ENCODE measurements around the gene TLX2. TPM values are rescaled to one million over a fixed set of nuclear protein-coding genes. Genes with fewer than 3 reads are reported as not detected.

Gene TLX2
- total and polyA plus RNA-seq, 2 of the 8 experiments (the other 6 are each of a cell fraction or from before 2014, with no cell fraction given), result 0.06 to 0.17 TPM

DNA sequence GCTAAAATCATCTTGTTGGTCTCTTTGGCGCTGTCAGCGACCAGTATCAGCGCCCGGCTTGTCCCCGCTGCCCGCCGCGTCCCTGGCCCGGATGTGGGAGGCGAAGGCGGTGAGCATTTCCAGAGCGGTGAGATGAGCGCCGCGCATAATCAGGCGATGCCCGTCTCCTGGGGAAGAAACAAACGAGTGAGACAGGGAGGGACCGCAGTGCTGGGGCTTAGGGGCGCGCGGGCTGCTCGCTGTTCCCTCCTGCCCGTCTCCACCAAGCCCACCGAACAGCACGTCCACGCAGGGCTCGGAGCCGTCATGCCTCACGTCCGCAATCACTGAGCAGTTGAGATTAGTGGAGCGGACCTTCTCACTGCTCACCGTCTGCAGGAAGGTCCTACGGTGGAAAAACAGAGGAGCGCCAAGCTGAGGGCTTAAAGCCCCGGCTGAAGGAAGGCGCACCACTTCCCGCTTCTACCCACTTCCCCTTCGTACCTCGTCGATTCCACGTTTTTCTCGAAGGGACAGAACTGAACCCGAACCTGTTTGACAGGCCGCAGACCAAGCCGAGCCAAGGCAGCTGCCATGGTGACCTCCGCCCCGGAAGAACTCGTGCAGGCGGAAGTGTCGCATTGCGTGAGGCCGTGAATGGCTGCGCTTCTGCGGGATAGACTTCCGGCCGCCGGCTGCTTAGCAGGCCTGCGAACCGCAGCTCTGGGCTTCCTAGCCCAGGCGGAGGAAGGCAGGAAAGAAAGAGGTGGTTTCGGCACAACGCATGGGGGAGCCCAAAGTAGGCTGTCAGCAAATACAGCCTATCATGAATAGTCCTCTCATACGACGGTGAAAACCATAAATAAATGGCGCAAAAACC lies 41.9 kb upstream of the TLX2 start, which contains the start of gene MRPL53:
MRPL53 (minus strand) TSS at position 595 of the 859 bp plus-strand sequence; CDS start at position 575, 20 bp downstream.
- no peaks in the 10 kb centered on the region for H3K79me1 ChIP-seq (ENCODE audit: low read depth, low read length)
- H3K4ac ChIP-seq (replicated peaks; ENCODE audit: insufficient read length, low read depth, low read length), result peak within 1 kb of the TSS; percentile 98
- H4K5ac ChIP-seq (ENCODE audit: insufficient read length, low read depth, low read length), result peak within 1 kb of the TSS; percentile 86
- H3K27ac ChIP-seq (ENCODE audit: low read depth, low read length), result peak within 1 kb of the TSS; percentile 79
- peak within 1 kb of the TSS; percentile 91 for H3K56ac ChIP-seq (replicated peaks; ENCODE audit: insufficient read length, low read depth, low read length)
- DNase-seq (ENCODE audit: low read depth in 1 of 2, low spot score in 2 of 2) (peak; percentile 84 to 94), FAIRE-seq (no peak)
- ChIA-PET CTCF (ENCODE audit: partially characterized antibody) (interaction anchor here (0.6 to 5.7 kb wide), 14 partner anchors 8 to 116 kb away, joined by 3 to 86 read pairs (median 3); partner anchors contain the start of genes AUP1, CCDC142, DQX1 and HTRA2), POLR2A (ENCODE audit: partially characterized antibody) (interaction anchor here (0.9 to 5.2 kb wide), 13 partner anchors 8 to 78 kb away, joined by 3 to 89 read pairs (median 4); partner anchors contain the start of genes AUP1, CCDC142, HTRA2 and INO80B)
- H2BK12ac ChIP-seq (ENCODE audit: low read depth, low read length), result no peak within 1 kb of the TSS
- H3K9ac ChIP-seq (replicated peaks in 1 of 4; ENCODE audit: extremely low read depth in 1 of 4, low read depth in 3 of 4, low read length in 3 of 4), result peak within 1 kb of the TSS; percentile 55 to 77 (median 72)
- no peak within 1 kb of the TSS for H3K14ac ChIP-seq (ENCODE audit: insufficient read length)
- peak within 1 kb of the TSS; percentile 25; the same call in 1 of the 2 replicates for H3K18ac ChIP-seq (ENCODE audit: extremely low read depth, low read length)
- peak within 1 kb of the TSS; percentile 77 to 95 (median 87) for H3K4me3 ChIP-seq (ENCODE audit: extremely low read depth in 1 of 4, insufficient read depth in 2 of 4, low read depth in 3 of 4, low read length in 4 of 4)
- H3K27me3 ChIP-seq (replicated peaks in 1 of 4; ENCODE audit: control insufficient read depth in 3 of 4, extremely low read depth in 1 of 4, insufficient read depth in 3 of 4, low read length in 3 of 4), result no peaks in the 10 kb centered on the region
- peak within 1 kb of the TSS; percentile 85 for H2BK5ac ChIP-seq (ENCODE audit: low read depth, low read length)
- peak within 1 kb of the TSS; percentile 21 for H2BK120ac ChIP-seq (replicated peaks; ENCODE audit: low read depth, low read length)
- peak within 1 kb of the TSS; percentile 73; the same call in 1 of the 2 replicates for H2BK15ac ChIP-seq (ENCODE audit: low read length)
- no peak within 1 kb of the TSS for H2BK20ac ChIP-seq (ENCODE audit: low read length)
- peak within 1 kb of the TSS; percentile 79 for H4K91ac ChIP-seq (replicated peaks; ENCODE audit: insufficient read length, low read length)
- no peak within 1 kb of the TSS for H3K23ac ChIP-seq (ENCODE audit: insufficient read length)
- peaks cover 0 to 3% (median 2%) of the 10 kb centered on the region in 4 experiments; a peak in 3 of 7 replicates for H3K4me1 ChIP-seq (replicated peaks in 1 of 4; ENCODE audit: control insufficient read depth in 3 of 4, insufficient read depth in 4 of 4, low read length in 3 of 4)
- peaks cover 0 to 4% (median 2%) of the 10 kb centered on the region in 4 experiments; a peak in 6 of 8 replicates for H3K36me3 ChIP-seq (ENCODE audit: control insufficient read depth in 2 of 4, insufficient read depth in 4 of 4, low read length in 3 of 4)
- H2AFZ ChIP-seq (ENCODE audit: low read length), result peak within 1 kb of the TSS; percentile 93
- peaks cover 11% of the 10 kb centered on the region for H3K23me2 ChIP-seq (ENCODE audit: low read depth, low read length)
- H4K20me1 ChIP-seq (replicated peaks in 1 of 2; ENCODE audit: control insufficient read depth in 1 of 2, insufficient read depth in 2 of 2, low read length in 2 of 2), result no peaks in the 10 kb centered on the region
- H3K9me3 ChIP-seq (ENCODE audit: insufficient read depth in 2 of 2, low read depth in 1 of 2, low read length in 1 of 2), result no peaks in the 10 kb centered on the region
- peak within 1 kb of the TSS; percentile 97 to 98 for H3K4me2 ChIP-seq (ENCODE audit: insufficient read depth in 1 of 2, low read depth in 2 of 2, low read length in 2 of 2)
- H2AK5ac ChIP-seq (ENCODE audit: low read depth, low read length), result no peak within 1 kb of the TSS
- WGBS, 2 experiments (ENCODE audit: extremely low coverage in 1 of 2, insufficient coverage in 1 of 2, insufficient read length in 1 of 2, insufficient replicate concordance in 2 of 2, low coverage in 1 of 2, low lambda C conversion rate in 2 of 2, missing lambda C conversion rate in 1 of 2), result 2% methylated on average over 59 of the region's 66 CpGs; no CpG with 5 or more reads in 1 of the 2 experiments
- H3K79me2 ChIP-seq (ENCODE audit: control insufficient read depth in 1 of 2, insufficient read depth in 2 of 2, low read length in 2 of 2), result no peaks in the 10 kb centered on the region
- H4K8ac ChIP-seq (ENCODE audit: extremely low read depth, insufficient read depth, low read length), result peak within 1 kb of the TSS; percentile 94; the same call in 1 of the 2 replicates
- TF ChIP-seq KDM5A (IDR thresholded peaks at IDR 0.05; ENCODE audit: low read length), result peak; percentile 79
- TF ChIP-seq, protein P1, sequence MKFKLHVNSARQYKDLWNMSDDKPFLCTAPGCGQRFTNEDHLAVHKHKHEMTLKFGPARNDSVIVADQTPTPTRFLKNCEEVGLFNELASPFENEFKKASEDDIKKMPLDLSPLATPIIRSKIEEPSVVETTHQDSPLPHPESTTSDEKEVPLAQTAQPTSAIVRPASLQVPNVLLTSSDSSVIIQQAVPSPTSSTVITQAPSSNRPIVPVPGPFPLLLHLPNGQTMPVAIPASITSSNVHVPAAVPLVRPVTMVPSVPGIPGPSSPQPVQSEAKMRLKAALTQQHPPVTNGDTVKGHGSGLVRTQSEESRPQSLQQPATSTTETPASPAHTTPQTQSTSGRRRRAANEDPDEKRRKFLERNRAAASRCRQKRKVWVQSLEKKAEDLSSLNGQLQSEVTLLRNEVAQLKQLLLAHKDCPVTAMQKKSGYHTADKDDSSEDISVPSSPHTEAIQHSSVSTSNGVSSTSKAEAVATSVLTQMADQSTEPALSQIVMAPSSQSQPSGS (IDR thresholded peaks at IDR 0.05; ENCODE audit: low read length), result peak; percentile 65; the same call in 1 of the 2 replicates
- TF ChIP-seq GABPA (IDR thresholded peaks at IDR 0.05; ENCODE audit: borderline replicate concordance, insufficient read depth, low read length), result peak; percentile 99
- TF ChIP-seq SIX5 (IDR thresholded peaks at IDR 0.05; ENCODE audit: low read depth, low read length), result no peak
- peak; percentile 57; the same call in 1 of the 2 replicates for TF ChIP-seq RBBP5 (IDR thresholded peaks at IDR 0.05; ENCODE audit: borderline replicate concordance, low read depth, low read length)
- peak; percentile 61 for TF ChIP-seq KDM4A (IDR thresholded peaks at IDR 0.05; ENCODE audit: low read depth, low read length, severe bottlenecking)
- no peak for TF ChIP-seq RNF2 (IDR thresholded peaks at IDR 0.05; ENCODE audit: borderline replicate concordance, low read depth, low read length, missing control alignments, poor library complexity, severe bottlenecking)
- TF ChIP-seq ASH2L (IDR thresholded peaks at IDR 0.05; ENCODE audit: low read length), result peak; percentile 83

Measured in H1 (cell line).